ENCODE measurements around the gene TRIP10. TPM values are rescaled to one million over a fixed set of nuclear protein-coding genes. Genes with fewer than 3 reads are reported as not detected.
"Not testable (repeated sequence)": the region's sequence is repeated elsewhere in the genome, so short reads cannot be mapped to it uniquely, and the experiment has no call there.

TRIP10 gene, protein sequence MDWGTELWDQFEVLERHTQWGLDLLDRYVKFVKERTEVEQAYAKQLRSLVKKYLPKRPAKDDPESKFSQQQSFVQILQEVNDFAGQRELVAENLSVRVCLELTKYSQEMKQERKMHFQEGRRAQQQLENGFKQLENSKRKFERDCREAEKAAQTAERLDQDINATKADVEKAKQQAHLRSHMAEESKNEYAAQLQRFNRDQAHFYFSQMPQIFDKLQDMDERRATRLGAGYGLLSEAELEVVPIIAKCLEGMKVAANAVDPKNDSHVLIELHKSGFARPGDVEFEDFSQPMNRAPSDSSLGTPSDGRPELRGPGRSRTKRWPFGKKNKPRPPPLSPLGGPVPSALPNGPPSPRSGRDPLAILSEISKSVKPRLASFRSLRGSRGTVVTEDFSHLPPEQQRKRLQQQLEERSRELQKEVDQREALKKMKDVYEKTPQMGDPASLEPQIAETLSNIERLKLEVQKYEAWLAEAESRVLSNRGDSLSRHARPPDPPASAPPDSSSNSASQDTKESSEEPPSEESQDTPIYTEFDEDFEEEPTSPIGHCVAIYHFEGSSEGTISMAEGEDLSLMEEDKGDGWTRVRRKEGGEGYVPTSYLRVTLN
- 9.0 TPM for total RNA-seq

DNA sequence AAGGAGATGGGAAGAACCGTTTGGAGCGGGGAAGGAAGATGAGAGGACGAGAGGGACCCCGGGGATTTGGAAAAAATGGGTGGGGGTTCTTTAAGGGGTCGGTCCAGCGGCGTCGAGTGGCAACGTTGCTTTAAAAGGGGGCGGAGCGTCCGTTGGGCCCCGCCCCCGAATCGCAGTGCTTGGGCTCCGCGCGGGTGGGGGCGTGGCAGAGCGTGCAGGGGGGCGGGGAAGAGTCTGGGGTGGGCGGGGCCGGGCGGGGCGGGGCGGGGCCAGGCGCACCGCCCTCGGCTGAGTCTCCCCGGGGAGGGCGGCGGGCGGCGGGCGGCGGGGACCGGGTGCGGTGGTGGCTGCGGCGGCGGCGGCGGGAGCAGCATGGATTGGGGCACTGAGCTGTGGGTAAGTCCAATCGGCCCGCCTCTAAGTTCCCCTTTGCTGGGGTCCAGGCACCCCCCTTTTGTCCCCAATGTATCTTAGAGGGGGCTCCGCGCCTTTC is at the start of gene TRIP10:
Gene TRIP10 (plus strand): TSS at position 291 of the 493 bp plus-strand sequence. CDS start 82 bp downstream, at position 373.
- ATAC-seq (peak; percentile 45), DNase-seq (ENCODE audit: low spot score) (peak; percentile 87)

- no peak for ATAC-seq
- DNase-seq (ENCODE audit: low spot score), result no peak
Measured at GRCh38 chr19:6690160-6690885, 49.2 kb upstream of the TRIP10 start.

- DNase-seq (ENCODE audit: low spot score) (no peak), ATAC-seq (no peak)
Measured at GRCh38 chr19:6691342-6691741, 48.1 kb upstream of the TRIP10 start.

DNA sequence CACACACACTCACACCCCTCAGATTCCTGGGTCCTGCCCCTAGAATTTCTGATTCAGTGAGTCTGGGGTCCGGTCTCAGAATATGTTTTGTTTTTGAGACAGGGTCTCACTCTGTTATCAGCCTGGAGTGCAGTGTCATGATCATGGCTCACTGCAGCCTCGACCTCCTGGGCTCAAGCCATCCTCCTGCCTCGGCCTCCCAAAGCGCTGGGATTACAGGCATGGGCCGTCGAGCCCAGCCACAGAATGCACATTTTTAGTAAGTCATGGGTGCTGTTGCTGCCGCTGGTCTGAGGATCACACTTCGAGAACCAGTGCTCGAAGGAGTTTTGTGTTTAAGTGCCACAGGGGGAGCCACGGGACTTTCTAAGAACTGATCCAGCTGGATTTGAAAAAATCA is 47.5 kb upstream of the TRIP10 start:
- no peak for ATAC-seq
- DNase-seq (ENCODE audit: low spot score), result no peak

DNA sequence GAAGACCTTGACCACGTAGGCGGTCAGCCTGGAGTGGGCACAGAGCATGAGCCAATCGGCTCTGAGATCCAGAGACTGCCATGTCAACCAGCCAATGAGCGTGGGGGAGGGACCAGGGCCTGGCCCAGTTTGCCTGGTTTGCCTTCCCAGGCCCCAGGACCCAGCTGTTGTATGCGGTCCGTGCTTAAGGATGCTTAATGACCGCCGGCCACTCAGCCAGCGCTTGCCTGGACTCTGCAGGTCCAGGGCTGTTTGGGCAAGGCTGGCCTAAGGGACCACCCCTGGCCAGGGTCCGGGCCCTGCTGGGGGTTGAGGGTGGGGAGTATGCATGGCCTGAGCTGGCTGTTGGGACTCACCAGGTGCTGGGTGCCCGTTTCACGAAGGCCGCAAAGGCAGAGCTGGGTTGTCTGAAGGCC is 46.4 kb upstream of the TRIP10 start:
- no peak for DNase-seq (ENCODE audit: low spot score)

GRCh38 chr19:6693681-6694080 is 45.8 kb upstream of the TRIP10 start:
- peak; percentile 10 for ATAC-seq
- no peak for DNase-seq (ENCODE audit: low spot score)

More for the DNA sequence above, 46.4 kb upstream of the TRIP10 start:
- peak; percentile 6 for ATAC-seq

DNA sequence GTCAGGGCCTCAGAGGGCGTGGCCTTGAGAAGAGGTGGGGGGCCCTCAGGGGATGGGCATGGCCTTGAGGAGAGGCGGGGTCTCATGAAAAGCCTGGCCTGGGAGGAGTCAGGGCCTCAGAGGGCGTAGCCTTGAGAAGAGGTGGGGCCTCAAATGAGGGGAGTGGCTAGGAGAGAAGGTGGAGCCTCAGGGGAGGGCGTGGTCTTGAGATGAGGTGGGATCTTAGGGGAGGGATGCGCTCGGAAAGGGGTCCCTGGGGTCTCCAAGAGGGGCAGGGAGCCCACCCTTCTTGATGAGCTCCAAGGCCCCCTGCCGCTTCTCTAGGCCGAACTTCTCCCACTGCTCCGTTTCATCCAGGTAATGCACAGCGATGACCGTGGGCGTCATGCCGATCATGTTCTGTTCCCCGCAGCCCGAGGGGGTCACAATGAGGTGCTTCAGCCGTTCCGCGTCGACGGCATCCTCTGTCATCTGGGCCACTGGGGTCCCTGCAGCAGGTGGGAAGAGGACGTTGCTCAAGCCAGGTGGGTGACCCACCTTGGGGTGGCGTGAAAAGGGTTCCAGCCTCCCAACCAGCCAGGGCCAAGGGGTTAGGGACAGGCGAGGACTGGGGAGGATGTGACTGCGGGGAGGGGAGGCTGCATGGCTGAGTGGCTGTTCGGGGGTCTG is 45.2 kb upstream of the TRIP10 start:
- peak; percentile 57 for ATAC-seq
- no peak for DNase-seq (ENCODE audit: low spot score)

GRCh38 chr19:6696239-6696820 is 43.1 kb upstream of the TRIP10 start:
- no peak for DNase-seq (ENCODE audit: low spot score)
- ATAC-seq, result peak; percentile 1

- ATAC-seq (no peak), DNase-seq (ENCODE audit: low spot score) (no peak)
Measured at GRCh38 chr19:6697291-6697690, 42.2 kb upstream of the TRIP10 start.

DNA sequence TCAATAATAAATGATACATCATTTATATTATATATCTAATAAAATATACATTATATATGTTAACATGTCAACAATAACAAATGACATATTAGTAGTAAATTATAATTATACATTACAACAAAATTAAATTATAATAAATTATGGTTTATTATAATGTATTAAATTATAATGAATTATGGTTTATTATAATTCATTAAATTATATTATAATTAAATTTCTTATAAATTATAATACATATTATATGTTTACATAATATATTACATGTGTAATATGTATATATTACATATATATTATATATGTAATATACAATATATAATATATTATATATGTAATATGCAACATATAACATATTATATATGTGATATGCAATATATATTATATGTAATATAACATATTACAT is 39.5 kb upstream of the TRIP10 start:
- ATAC-seq (no peak), DNase-seq (ENCODE audit: low spot score) (no peak)

DNA sequence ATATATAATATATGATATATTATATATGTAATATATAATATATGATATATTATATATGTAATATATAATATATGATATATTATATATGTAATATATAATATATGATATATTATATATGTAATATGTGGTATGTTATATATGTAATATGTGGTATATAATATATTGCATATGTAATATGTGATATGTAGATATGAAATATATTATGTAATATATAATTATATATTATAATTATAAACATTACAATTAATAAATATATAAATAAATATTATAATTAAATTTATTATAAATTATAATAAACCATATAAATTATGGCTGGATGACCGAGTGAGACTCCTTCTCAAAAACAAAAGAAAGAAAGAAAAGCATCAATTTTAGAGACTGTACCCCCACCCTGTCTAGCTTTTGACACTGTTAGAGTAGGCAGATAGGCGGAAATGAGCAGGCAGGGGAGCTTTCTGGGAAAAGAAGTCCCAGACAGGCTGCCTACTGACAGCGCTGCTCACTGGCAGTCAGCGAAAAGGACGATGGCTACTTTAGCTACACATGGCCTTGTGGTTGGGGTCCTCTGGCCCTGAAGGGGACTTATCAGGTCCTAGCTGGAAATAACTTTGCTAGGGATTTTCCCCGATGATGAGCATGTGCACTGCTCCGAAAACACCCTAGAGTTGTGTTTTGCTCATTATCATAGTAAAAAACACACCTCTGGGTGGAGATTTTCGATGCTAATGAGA is 38.7 kb upstream of the TRIP10 start:
- DNase-seq (ENCODE audit: low spot score), result no peak
- peak; percentile 41 for ATAC-seq

DNA sequence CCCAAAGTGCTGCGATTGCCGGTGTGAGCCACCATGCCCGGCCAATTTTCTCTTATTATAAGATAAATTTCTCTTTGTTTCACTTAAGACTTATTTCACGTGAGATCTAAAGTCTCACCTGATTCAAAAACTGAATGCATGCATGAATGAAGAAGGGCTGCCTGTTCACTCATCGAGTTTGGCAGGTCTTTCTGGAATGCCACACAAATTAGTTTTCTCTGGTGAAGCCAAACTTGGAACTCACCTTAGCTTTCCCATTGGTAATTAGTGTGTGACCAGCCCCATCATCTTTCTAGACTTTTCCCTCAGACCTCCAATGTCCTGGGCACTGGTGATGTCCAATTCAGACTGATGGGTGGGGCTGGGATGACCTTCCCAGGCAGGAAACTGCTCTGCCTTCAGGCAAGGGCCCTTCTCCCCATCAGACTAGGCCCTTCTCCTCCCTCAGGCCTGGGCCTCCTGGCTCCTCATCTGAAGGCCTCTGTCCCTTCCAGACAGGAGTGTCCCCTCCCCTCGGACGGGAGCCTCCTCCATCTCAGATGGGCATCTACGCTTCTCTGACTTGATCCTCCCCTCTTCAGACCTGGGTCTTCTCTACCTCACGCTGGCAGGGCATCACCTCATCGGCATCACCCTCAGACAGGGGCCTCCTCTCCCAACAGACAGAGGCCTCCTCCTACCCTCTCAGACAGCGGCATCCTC is 33.4 kb upstream of the TRIP10 start:
- ATAC-seq, result peak; percentile 19
- DNase-seq (ENCODE audit: low spot score), result no peak

DNA sequence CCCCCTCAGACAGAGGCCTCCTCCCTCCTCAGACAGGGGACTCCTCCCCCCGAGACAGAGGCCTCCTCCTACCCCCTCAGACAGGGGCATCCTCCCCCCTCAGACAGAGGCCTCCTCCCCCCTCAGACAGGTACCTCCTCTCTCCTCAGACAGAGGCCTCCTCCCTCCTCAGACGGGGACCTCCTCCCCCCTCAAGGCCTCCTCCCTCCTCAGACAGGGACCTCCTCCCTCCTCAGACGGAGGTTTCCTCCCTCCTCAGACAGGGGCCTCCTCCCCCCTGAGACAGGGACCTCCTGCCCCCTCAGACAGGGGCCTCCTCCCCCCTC is 32.9 kb upstream of the TRIP10 start:
- DNase-seq (ENCODE audit: low spot score) (no peak), ATAC-seq (peak; percentile 17)

- peak; percentile 31 for ATAC-seq
- DNase-seq (ENCODE audit: low spot score), result no peak
Measured at GRCh38 chr19:6707011-6707657, 32.3 kb upstream of the TRIP10 start.

DNA sequence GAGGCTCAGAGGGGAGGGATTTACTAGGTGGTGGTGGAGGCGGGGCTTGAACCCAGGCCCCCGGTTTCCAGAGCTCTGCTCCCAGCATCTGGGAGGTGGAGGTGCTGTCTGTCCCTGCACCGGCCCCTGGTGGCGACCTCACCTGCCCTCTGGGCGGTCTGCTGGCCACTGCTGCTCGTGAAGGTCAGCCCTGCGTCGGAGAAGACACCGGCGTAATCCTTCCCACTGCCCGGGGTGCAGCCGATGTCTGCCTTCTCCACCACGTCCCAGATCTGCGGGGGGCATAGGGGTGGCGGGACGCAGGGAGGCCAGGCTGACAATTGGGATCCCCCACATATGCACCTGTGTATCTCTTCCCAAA is 31.8 kb upstream of the TRIP10 start:
- ATAC-seq (peak; percentile 6), DNase-seq (ENCODE audit: low spot score) (no peak)

DNA sequence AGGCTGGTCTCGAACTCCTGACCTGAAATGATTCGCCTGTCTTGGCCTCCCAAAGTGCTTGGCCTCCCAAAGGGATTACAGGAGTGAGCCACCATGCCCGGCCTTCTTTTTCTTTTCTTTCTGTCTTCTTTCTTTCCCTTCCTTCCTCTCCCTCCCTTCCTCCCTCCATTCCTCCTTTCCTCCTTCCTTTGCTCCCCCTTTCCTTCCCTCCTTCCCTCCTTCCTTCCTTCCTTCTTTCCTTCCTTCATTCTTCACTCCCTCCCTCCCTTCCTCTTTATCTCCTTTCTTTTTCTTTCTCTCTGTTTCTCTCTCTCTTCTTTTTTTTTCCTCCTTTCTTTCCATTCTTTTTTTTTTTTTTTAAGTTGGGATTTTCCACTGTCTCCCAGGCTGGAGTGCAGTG is 31.1 kb upstream of the TRIP10 start:
- ATAC-seq (no peak), DNase-seq (ENCODE audit: low spot score) (no peak)

DNA sequence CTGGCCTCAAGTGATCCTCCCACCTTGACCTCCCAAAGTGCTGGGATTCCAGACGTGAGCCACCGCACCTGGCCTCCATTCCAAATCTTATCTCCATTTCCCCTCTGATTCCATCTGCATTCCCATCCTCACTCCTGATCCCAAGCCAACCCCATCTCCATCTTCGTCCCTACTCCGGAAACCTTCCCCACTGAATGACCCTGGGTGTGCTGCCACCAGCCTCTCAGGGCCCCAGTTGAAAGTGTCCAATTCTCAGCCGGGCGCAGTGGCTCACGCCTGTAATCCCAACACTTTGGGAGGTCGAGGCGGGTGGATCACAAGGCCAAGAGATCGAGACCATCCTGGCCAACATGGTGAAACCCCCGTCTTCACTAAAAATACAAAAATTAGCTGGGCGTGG is 30.6 kb upstream of the TRIP10 start:
- not testable (repeated sequence) for DNase-seq (ENCODE audit: low spot score); ATAC-seq

GRCh38 chr19:6709549-6709948 is 29.9 kb upstream of the TRIP10 start:
- ATAC-seq (no peak), DNase-seq (ENCODE audit: low spot score) (no peak)
